AG09309 (cell line): Measurements from ENCODE around the gene EME2.
"Not testable (repeated sequence)": the region's sequence is repeated elsewhere in the genome, so short reads cannot be mapped to it uniquely, and the experiment has no call there.

Source experiments
- DNase-seq: peaks from one replicate; pipeline ENCODE4 v3.0.0-alpha.2; 2010; ENCODE audit warnings: low read depth
- H3K4me3 ChIP-seq: 2 replicates; pipeline ENCODE4 v1.5.1; 2011; ENCODE audit warnings: mild to moderate bottlenecking, low read depth, low read length, moderate library complexity; ENCODE audit not compliant: control insufficient read depth
- CTCF ChIP-seq: IDR thresholded peaks from 2 replicates; pipeline ENCODE4 v1.5.1; 2011; ENCODE audit warnings: mild to moderate bottlenecking, low read depth, low read length, inconsistent platforms; ENCODE audit not compliant: insufficient read depth, control insufficient read depth; ENCODE audit errors: missing control alignments

The EME2 gene

GRCh38 chr16:1729445-1729844, 43.2 kb upstream of the EME2 start:
- no peak for TF ChIP-seq CTCF
- no peak for DNase-seq
- no peak overlapping the region for H3K4me3 ChIP-seq

DNA sequence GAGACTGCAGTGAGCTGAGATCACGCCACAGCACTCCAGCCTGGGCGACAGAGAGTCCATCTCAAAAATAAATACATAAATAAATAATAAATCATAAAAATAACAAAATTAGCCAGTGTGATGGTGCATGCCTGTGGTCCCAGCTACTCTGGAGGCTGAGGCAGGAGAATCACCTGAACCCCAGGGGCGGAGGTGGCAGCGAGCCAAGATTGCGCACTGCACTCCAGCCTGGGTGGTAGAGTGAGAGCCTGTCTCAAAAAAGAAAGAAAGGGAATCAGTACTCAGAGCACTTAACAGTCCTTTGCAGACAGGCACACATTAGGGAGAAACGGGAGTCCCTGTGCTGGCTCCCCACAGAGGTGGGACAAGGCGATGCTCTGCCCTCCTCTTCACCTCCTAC, 41.5 kb upstream of the EME2 start:
- no peak for DNase-seq
- TF ChIP-seq CTCF = no peak
- no peak overlapping the region for H3K4me3 ChIP-seq

DNA sequence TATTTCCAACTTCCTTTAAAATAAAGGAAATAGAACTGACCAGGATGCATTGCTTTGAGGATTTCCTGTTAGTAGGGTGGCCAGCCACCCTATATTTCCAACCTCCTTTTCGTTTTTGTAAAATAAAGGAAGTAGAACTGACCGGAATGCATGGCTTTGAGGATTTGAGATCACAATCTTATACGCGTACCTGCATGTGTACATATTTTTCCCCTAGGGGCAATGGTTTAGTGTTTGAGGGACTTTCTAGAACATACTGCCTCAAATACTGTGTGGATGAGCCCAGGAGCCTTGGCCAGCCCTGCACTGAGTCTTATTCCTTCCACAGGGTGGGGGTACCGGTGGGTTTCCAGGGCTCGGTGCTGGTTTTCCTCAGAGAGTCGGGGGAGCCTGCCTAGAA, 41.0 kb upstream of the EME2 start:
- no peak for DNase-seq
- no peak for TF ChIP-seq CTCF

GRCh38 chr16:1732071-1732470, 40.5 kb upstream of the EME2 start:
- H3K4me3 ChIP-seq = no peak overlapping the region
- no peak for DNase-seq
- TF ChIP-seq CTCF = no peak

More for the DNA sequence above, 41.0 kb upstream of the EME2 start:
- H3K4me3 ChIP-seq = no peak overlapping the region

DNA sequence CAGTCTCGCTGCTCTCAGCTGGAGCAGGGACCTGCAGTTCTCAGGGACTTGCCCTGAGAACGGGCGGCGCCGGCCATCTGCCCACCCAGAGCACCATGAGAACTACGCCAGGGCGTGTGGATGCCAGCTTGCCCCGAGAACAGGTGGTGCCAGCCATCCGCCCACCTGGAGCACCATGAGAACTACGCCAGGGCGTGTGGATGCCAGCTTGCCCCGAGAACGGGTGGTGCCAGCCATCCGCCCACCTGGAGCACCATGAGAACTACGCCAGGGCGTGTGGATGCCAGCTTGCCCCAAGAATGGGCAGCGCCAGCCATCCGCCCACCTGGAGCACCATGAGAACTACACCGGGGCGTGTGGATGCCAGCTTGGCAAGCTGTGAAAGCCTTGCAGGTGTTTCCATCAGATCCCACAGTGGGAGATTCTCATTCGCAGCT, 40.0 kb upstream of the EME2 start:
- H3K4me3 ChIP-seq, DNase-seq: not testable (repeated sequence)

DNA sequence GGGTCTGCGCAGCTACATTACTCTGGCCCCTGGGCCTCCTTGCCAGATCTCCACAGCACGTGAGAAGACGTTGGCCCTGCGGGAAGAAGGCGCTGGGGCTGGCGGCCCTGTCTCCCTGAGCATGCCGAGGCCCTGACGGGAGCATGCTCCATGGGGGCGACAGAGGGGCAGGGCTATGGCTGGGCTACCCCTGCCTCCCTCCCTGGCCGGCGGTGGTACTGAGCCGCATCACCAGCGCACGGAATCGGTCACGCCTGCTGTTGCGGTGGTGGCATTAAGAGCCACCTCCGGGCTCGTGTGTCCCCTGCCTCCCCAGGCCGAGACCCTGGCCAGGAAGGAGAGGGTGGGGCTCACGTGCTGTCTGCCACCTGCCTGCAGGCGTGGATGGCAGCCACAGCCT, 38.5 kb upstream of the EME2 start:
- no peak for TF ChIP-seq CTCF
- H3K4me3 ChIP-seq = no peak overlapping the region
- no peak for DNase-seq

- DNase-seq = no peak
- H3K4me3 ChIP-seq = no peak overlapping the region
- no peak for TF ChIP-seq CTCF
Measured at GRCh38 chr16:1734816-1735215, 37.8 kb upstream of the EME2 start.

DNA sequence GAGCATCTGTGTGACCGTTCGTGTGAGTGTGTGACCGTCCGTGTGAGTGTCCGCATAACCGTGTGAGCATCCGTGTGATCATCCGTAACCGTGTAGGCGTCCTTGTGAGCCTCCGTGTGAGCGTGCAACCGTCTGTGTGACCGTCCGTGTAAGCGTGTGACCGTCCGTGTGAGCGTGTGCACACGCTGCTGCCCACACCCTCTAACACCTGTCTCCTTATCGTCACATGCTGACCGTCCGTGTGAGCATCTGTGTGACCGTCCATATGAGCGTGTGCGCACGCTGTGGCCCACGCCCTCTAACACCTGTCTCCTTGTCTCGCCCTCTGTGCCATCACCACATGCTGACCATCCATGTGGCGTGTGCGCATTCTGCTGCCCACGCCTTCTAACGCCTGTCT, 32.4 kb upstream of the EME2 start:
- H3K4me3 ChIP-seq = no peak overlapping the region
- no peak for TF ChIP-seq CTCF
- DNase-seq = no peak
